OCI-LY7 (cell line): ENCODE measurements around the gene FLAD1. TPM values are rescaled to one million over a fixed set of nuclear protein-coding genes. Genes with fewer than 3 reads are reported as not detected.
A peak's percentile ranks its signal among the peaks of the same experiment; 100 is the strongest.

Experiments
- BruUV-seq: library from RNA; stranded (reverse); fragments of 400-500 nt; replicated peaks from 2 replicates; lab custom pipeline; 2021; lab: Mats Ljungman, UMichigan
- CTCF ChIA-PET: fragments of 300-600 bp; sonication (Branson Sonifier 250); formaldehyde crosslinking; loops from one replicate; lab custom pipeline; 2022; ENCODE audit warnings: antibody characterized with exemption; ENCODE audit not compliant: unreplicated experiment; lab: Charles Lee
- POLR2A ChIA-PET: fragments of 300-600 bp; sonication (Branson Sonifier 250); formaldehyde crosslinking; loops from one replicate; lab custom pipeline; 2022; ENCODE audit warnings: antibody characterized with exemption; lab: Charles Lee
- DNase-seq: peaks from one replicate; pipeline ENCODE4 v3.0.0-alpha.2; 2015; ENCODE audit warnings: low spot score
- H2AFZ ChIP-seq: fragments of 200-600 bp; sonication (generic), shearing (Covaris generic); 2 replicates; pipeline ENCODE4 v1.6.1; 2014; ENCODE audit warnings: mild to moderate bottlenecking, antibody characterized with exemption, low read length, moderate library complexity
- H3K27ac ChIP-seq: fragments of 200-600 bp; sonication (generic); 2 replicates; pipeline ENCODE4 v1.5.1; 2014; ENCODE audit warnings: mixed run types, low read depth, mild to moderate bottlenecking, moderate library complexity, low read length, inconsistent platforms; ENCODE audit not compliant: poor library complexity, severe bottlenecking
- H3K36me3 ChIP-seq: fragments of 200-600 bp; sonication (generic); 2 replicates; pipeline ENCODE4 v1.6.1; 2014; ENCODE audit warnings: mild to moderate bottlenecking, antibody characterized with exemption, low read length, moderate library complexity, mixed read lengths; ENCODE audit not compliant: insufficient read depth
- H3K4me1 ChIP-seq: fragments of 200-600 bp; sonication (generic); 2 replicates; pipeline ENCODE4 v1.5.1; 2014; ENCODE audit warnings: mild to moderate bottlenecking, low read length; ENCODE audit not compliant: insufficient read depth, poor library complexity, severe bottlenecking
- H3K4me2 ChIP-seq: fragments of 200-600 bp; sonication (generic); 2 replicates; pipeline ENCODE4 v1.6.1; 2014; ENCODE audit warnings: mild to moderate bottlenecking, low read length
- H3K4me3 ChIP-seq: fragments of 200-600 bp; sonication (generic); 2 replicates; pipeline ENCODE4 v1.5.1; 2014; ENCODE audit warnings: mild to moderate bottlenecking, low read depth, low read length; ENCODE audit not compliant: poor library complexity, severe bottlenecking
- H3K79me2 ChIP-seq: fragments of 200-600 bp; sonication (generic); 2 replicates; pipeline ENCODE4 v1.6.1; 2016; ENCODE audit warnings: low read depth, mild to moderate bottlenecking, low read length, moderate library complexity, mixed read lengths; ENCODE audit not compliant: insufficient read depth
- H3K9me2 ChIP-seq: fragments of 200-600 bp; sonication (generic); 2 replicates; pipeline ENCODE4 v1.6.1; 2016; ENCODE audit warnings: mild to moderate bottlenecking, low read length, mixed read lengths; ENCODE audit not compliant: insufficient read depth
- H3K9me3 ChIP-seq: fragments of 200-600 bp; sonication (generic); 2 replicates; pipeline ENCODE4 v1.6.1; 2014; ENCODE audit warnings: mild to moderate bottlenecking, mixed run types, low read length, mixed read lengths
- H4K20me1 ChIP-seq: fragments of 200-600 bp; sonication (generic); 2 replicates; pipeline ENCODE4 v1.6.1; 2014; ENCODE audit warnings: mild to moderate bottlenecking, antibody characterized with exemption, low read length, moderate library complexity, mixed read lengths; ENCODE audit not compliant: insufficient read depth
- EZH2phosphoT487 ChIP-seq: fragments of 200-600 bp; sonication (generic); IDR thresholded peaks from 2 replicates; pipeline ENCODE4 v1.6.1; 2018; ENCODE audit warnings: low read depth, borderline replicate concordance, mild to moderate bottlenecking, mixed run types, antibody characterized with exemption, low read length, moderate library complexity, mixed read lengths
- intact Hi-C: fragments of 100-400 bp; cut with micrococcal nuclease; formaldehyde crosslinking; loops from one replicate; pipeline ENCODE4 v1.10.0; 2022; ENCODE audit not compliant: unreplicated experiment
- total RNA-seq, 2 experiments: library from RNA; depleted of rRNA in 1 of 2; stranded (reverse); fragments of >200 nt in 1 of 2; shearing (Covaris generic) in 1 of 2; gene quantifications; 2 replicates each; pipeline ENCODE4 v1.2.3, GENCODE V29; 2014 to 2022
- TF ChIP-seq, protein P1 (sequence below): fragments of 200-600 bp; sonication (generic); conservative IDR thresholded peaks from 2 replicates; pipeline ENCODE4 v1.5.1; 2014; ENCODE audit warnings: mild to moderate bottlenecking, antibody characterized with exemption, low read length, moderate library complexity, mixed read lengths

FLAD1 gene
- total RNA-seq, 2 experiments from 2014 or later: 52.7 to 57.9 TPM

DNA sequence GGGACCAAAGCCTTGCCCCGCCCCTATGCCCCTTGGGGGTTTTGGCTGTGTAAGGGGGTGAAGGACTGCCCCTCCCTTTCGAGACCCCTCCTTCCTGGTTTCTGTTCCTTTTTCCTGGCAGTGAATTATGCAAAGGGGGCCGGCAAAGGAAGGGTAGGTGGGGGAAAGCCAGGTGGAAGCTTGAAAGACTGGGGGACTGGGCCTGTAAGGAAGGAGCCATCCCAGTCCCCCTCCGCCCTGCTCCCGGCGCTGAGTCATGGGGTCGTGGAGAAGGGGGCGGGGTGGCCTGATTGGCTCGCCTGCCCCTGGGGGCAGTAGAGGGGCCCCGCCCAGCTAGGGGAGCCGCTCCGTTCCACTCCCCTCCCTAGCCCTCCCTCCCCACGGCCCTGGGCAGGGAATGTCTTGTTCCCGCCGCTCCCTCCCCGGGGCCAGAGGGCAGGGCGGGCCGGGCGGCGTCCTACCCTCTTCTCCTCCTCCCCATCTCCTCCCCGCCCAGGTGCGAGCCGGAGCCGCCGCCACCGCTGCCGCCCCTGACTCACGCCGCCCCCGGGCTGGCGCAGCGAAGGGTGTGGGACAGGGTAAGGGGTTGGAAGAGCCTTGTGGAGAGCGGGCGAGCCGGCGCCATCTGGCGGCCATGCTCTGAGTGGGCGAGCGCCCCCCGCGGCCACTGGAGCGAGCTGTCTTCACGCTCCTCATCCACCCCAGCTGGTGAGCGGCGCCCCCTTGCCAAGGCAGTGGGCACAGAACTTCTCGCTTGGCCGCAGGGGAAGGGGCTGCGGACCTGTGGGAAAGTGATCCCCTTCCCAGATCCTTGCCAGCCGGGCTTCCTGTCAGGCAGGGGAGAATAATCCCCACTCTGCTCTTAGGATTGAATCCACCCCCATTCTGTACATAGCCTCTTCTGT, 34.1 kb downstream of the FLAD1 start:
- H3K36me3 ChIP-seq: peaks cover 22% of the 10 kb centered on the region; the same call in 1 of the 2 replicates
- H4K20me1 ChIP-seq: no peaks in the 10 kb centered on the region
- H3K4me2 ChIP-seq: peak overlapping the region; percentile 77
- H3K27ac ChIP-seq: peak overlapping the region; percentile 79
- H3K9me3 ChIP-seq: no peaks in the 10 kb centered on the region
- H3K4me1 ChIP-seq: peaks cover 66% of the 10 kb centered on the region
- peak overlapping the region; percentile 40; the same call in 1 of the 2 replicates for H2AFZ ChIP-seq
- H3K79me2 ChIP-seq: no peaks in the 10 kb centered on the region
- intact Hi-C loops: loop anchor here (1.0 to 2.0 kb wide), 5 partner anchors 15 to 68 kb away; partner anchors contain the start of genes FLAD1, PYGO2 and ZBTB7B
- no peak for TF ChIP-seq EZH2phosphoT487
- TF ChIP-seq, protein P1, sequence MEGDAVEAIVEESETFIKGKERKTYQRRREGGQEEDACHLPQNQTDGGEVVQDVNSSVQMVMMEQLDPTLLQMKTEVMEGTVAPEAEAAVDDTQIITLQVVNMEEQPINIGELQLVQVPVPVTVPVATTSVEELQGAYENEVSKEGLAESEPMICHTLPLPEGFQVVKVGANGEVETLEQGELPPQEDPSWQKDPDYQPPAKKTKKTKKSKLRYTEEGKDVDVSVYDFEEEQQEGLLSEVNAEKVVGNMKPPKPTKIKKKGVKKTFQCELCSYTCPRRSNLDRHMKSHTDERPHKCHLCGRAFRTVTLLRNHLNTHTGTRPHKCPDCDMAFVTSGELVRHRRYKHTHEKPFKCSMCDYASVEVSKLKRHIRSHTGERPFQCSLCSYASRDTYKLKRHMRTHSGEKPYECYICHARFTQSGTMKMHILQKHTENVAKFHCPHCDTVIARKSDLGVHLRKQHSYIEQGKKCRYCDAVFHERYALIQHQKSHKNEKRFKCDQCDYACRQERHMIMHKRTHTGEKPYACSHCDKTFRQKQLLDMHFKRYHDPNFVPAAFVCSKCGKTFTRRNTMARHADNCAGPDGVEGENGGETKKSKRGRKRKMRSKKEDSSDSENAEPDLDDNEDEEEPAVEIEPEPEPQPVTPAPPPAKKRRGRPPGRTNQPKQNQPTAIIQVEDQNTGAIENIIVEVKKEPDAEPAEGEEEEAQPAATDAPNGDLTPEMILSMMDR: peak; percentile 100
- CTCF ChIA-PET: interaction anchor here (0.5 to 1.3 kb wide), 4 partner anchors 9 to 37 kb away, joined by 3 to 5 read pairs (median 4); partner anchors contain the start of gene ADAM15
- peak; percentile 89 for DNase-seq
- no TSS peak for BruUV-seq
- peak overlapping the region; percentile 64 for H3K4me3 ChIP-seq
- no peaks in the 10 kb centered on the region for H3K9me2 ChIP-seq
- POLR2A ChIA-PET: interaction anchor here (0.5 to 2.5 kb wide), 2 partner anchors 13 to 653 kb away, joined by 3 to 10 read pairs; no protein-coding TSS in a partner anchor

GRCh38 chr1:155017946-155018316, 34.8 kb downstream of the FLAD1 start:
- peaks cover 59% of the 10 kb centered on the region for H3K4me1 ChIP-seq
- POLR2A ChIA-PET: interaction anchor here (2.5 kb wide), 1 partner anchor 14 kb away, joined by 10 read pairs; no protein-coding TSS in a partner anchor
- CTCF ChIA-PET: interaction anchor here (0.5 to 1.3 kb wide), 3 partner anchors 10 to 33 kb away, joined by 3 to 5 read pairs (median 5); partner anchors contain the start of gene ADAM15
- peaks cover 22% of the 10 kb centered on the region; the same call in 1 of the 2 replicates for H3K36me3 ChIP-seq
- peak overlapping the region; percentile 64 for H3K4me3 ChIP-seq
- TF ChIP-seq EZH2phosphoT487: no peak
- TF ChIP-seq, protein P1: no peak; the same call in 1 of the 2 replicates
- DNase-seq: peak; percentile 48
- no peaks in the 10 kb centered on the region for H3K9me3 ChIP-seq
- peak overlapping the region; percentile 79 for H3K27ac ChIP-seq
- H3K79me2 ChIP-seq: no peaks in the 10 kb centered on the region
- no TSS peak for BruUV-seq
- peak overlapping the region; percentile 40; the same call in 1 of the 2 replicates for H2AFZ ChIP-seq
- no peaks in the 10 kb centered on the region for H3K9me2 ChIP-seq
- no peaks in the 10 kb centered on the region for H4K20me1 ChIP-seq
- intact Hi-C loops: loop anchor here (1.0 to 2.0 kb wide), 5 partner anchors 16 to 67 kb away; partner anchors contain the start of genes FLAD1, PYGO2 and ZBTB7B
- peak overlapping the region; percentile 77 for H3K4me2 ChIP-seq
